Measurements from ENCODE around the gene DEPDC5.

Gene DEPDC5

GRCh38 chr22:31933816-31934482 lies 180.1 kb downstream of the DEPDC5 start:
- ChIA-PET POLR2A (no interaction called here), CTCF (no interaction called here)
- TF ChIP-seq FOXK2 (IDR thresholded peaks at IDR 0.05) (no peak), PKNOX1 (IDR thresholded peaks at IDR 0.05) (no peak), HDGF (IDR thresholded peaks at IDR 0.05; ENCODE audit: borderline replicate concordance) (no peak), ZNF384 (IDR thresholded peaks at IDR 0.05) (no peak), SUZ12 (IDR thresholded peaks at IDR 0.05) (no peak), L3MBTL2 (conservative IDR thresholded peaks at IDR 0.05) (no peak), NFRKB (IDR thresholded peaks at IDR 0.05) (no peak), ELF4 (IDR thresholded peaks at IDR 0.05) (no peak), BHLHE40 (IDR thresholded peaks at IDR 0.05; ENCODE audit: borderline replicate concordance) (no peak), TARDBP (IDR thresholded peaks at IDR 0.05) (no peak)
- DNase-seq (ENCODE audit: extremely low spot score) = no peak

GRCh38 chr22:31935961-31936635 lies 182.3 kb downstream of the DEPDC5 start:
- CTCF ChIA-PET = no interaction called here
- POLR2A ChIA-PET = no interaction called here
- TF ChIP-seq ELF4 (IDR thresholded peaks at IDR 0.05) (no peak), BHLHE40 (IDR thresholded peaks at IDR 0.05; ENCODE audit: borderline replicate concordance) (no peak), L3MBTL2 (conservative IDR thresholded peaks at IDR 0.05) (no peak)
- DNase-seq (ENCODE audit: extremely low spot score) = no peak

- DNase-seq (ENCODE audit: extremely low spot score) = no peak
- CTCF ChIA-PET = no interaction called here
- POLR2A ChIA-PET = interaction anchor here (1.9 kb wide), 1 partner anchor 8 kb away, joined by 5 read pairs; no protein-coding TSS in a partner anchor
- TF ChIP-seq BHLHE40 (IDR thresholded peaks at IDR 0.05; ENCODE audit: borderline replicate concordance) = no peak
- no peak for TF ChIP-seq FOXK2 (IDR thresholded peaks at IDR 0.05)
- TF ChIP-seq SP1 (IDR thresholded peaks at IDR 0.05) = no peak
- no peak for TF ChIP-seq ELF4 (IDR thresholded peaks at IDR 0.05)
- TF ChIP-seq FOXA1 (IDR thresholded peaks at IDR 0.05) = no peak
- TF ChIP-seq SUZ12 (IDR thresholded peaks at IDR 0.05) = no peak
- no peak for TF ChIP-seq ZNF384 (IDR thresholded peaks at IDR 0.05)
- no peak for TF ChIP-seq L3MBTL2 (conservative IDR thresholded peaks at IDR 0.05)
- TF ChIP-seq ARNT (IDR thresholded peaks at IDR 0.05) = no peak
- TF ChIP-seq PKNOX1 (IDR thresholded peaks at IDR 0.05) = no peak
- no peak for TF ChIP-seq HDGF (IDR thresholded peaks at IDR 0.05; ENCODE audit: borderline replicate concordance)
- no peak for TF ChIP-seq CTBP1 (IDR thresholded peaks at IDR 0.05; ENCODE audit: borderline replicate concordance)
- no peak for TF ChIP-seq FOXM1 (IDR thresholded peaks at IDR 0.05; ENCODE audit: borderline replicate concordance)
- no peak for TF ChIP-seq TARDBP (IDR thresholded peaks at IDR 0.05)
- no peak for TF ChIP-seq NFRKB (IDR thresholded peaks at IDR 0.05)
Measured at GRCh38 chr22:31937341-31937740, 183.5 kb downstream of the DEPDC5 start.

GRCh38 chr22:31938296-31938695 lies 184.5 kb downstream of the DEPDC5 start:
- POLR2A ChIA-PET = interaction anchor here (1.9 kb wide), 1 partner anchor 9 kb away, joined by 5 read pairs; no protein-coding TSS in a partner anchor
- TF ChIP-seq TARDBP (IDR thresholded peaks at IDR 0.05) (no peak), FOXA1 (IDR thresholded peaks at IDR 0.05) (no peak), PKNOX1 (IDR thresholded peaks at IDR 0.05) (no peak), ZNF384 (IDR thresholded peaks at IDR 0.05) (no peak), FOXK2 (IDR thresholded peaks at IDR 0.05) (no peak), NFRKB (IDR thresholded peaks at IDR 0.05) (no peak), FOXM1 (IDR thresholded peaks at IDR 0.05; ENCODE audit: borderline replicate concordance) (no peak), HDGF (IDR thresholded peaks at IDR 0.05; ENCODE audit: borderline replicate concordance) (no peak), BHLHE40 (IDR thresholded peaks at IDR 0.05; ENCODE audit: borderline replicate concordance) (no peak), L3MBTL2 (conservative IDR thresholded peaks at IDR 0.05) (no peak), ELF4 (IDR thresholded peaks at IDR 0.05) (no peak), ARNT (IDR thresholded peaks at IDR 0.05) (no peak), CTBP1 (IDR thresholded peaks at IDR 0.05; ENCODE audit: borderline replicate concordance) (no peak)
- CTCF ChIA-PET = no interaction called here
- DNase-seq (ENCODE audit: extremely low spot score) = no peak

DNA sequence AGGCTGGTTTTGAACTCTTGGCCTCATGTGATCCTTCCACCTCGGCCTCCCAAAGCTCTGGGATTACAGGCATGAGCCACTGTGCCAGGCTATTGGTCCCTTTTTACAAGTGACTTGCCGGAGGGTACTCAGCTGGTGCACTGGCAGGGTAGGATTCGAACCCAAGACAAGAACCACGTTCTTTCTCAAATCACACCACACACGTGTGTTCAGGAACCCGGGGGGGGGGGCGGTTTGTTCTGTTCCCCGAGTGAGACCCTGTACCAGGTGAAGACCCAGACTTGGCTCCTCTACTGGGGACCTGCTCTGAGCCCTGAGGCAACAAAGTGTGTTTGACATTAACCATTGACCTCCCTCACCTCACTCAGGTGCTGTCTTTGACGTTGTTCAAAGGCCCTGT lies 186.7 kb downstream of the DEPDC5 start:
- ChIA-PET CTCF (no interaction called here), POLR2A (interaction anchor here (1.3 kb wide), 1 partner anchor 278 kb away, joined by 3 read pairs; the partner anchor contains the start of gene PISD)

More for the DNA sequence above, 186.7 kb downstream of the DEPDC5 start:
- TF ChIP-seq ZNF384 (IDR thresholded peaks at IDR 0.05) = no peak
- TF ChIP-seq SUZ12 (IDR thresholded peaks at IDR 0.05) = no peak
- TF ChIP-seq L3MBTL2 (conservative IDR thresholded peaks at IDR 0.05) = no peak
- no peak for TF ChIP-seq FOXM1 (IDR thresholded peaks at IDR 0.05; ENCODE audit: borderline replicate concordance)
- no peak for TF ChIP-seq SP1 (IDR thresholded peaks at IDR 0.05)
- no peak for TF ChIP-seq BHLHE40 (IDR thresholded peaks at IDR 0.05; ENCODE audit: borderline replicate concordance)
- no peak for TF ChIP-seq HDGF (IDR thresholded peaks at IDR 0.05; ENCODE audit: borderline replicate concordance)
- no peak for TF ChIP-seq FOXA1 (IDR thresholded peaks at IDR 0.05)
- TF ChIP-seq FOXK2 (IDR thresholded peaks at IDR 0.05) = no peak
- no peak for TF ChIP-seq TARDBP (IDR thresholded peaks at IDR 0.05)
- no peak for TF ChIP-seq LEF1 (IDR thresholded peaks at IDR 0.05; ENCODE audit: borderline replicate concordance)
- TF ChIP-seq NFRKB (IDR thresholded peaks at IDR 0.05) = no peak
- TF ChIP-seq ARNT (IDR thresholded peaks at IDR 0.05) = no peak
- TF ChIP-seq CTBP1 (IDR thresholded peaks at IDR 0.05; ENCODE audit: borderline replicate concordance) = no peak
- TF ChIP-seq PKNOX1 (IDR thresholded peaks at IDR 0.05) = no peak
- TF ChIP-seq ELF4 (IDR thresholded peaks at IDR 0.05) = no peak
- DNase-seq (ENCODE audit: extremely low spot score) = no peak

All from HEK293T (cell line).